HEK293 (cell line): ENCODE results near the gene ARHGEF39.

Experiments used
- CTCF ChIA-PET: fragments of 350-600 bp; formaldehyde crosslinking; extraction: SDS; loops from one replicate; lab custom pipeline; 2021; ENCODE audit warnings: antibody characterized with exemption; lab: Yijun Ruan, JAX
- POLR2A ChIA-PET: fragments of 300-600 bp; formaldehyde crosslinking; extraction: SDS; loops from one replicate; lab custom pipeline; 2020; ENCODE audit warnings: antibody characterized with exemption, inconsistent platforms; lab: Yijun Ruan, JAX
- H3K27ac ChIP-seq: fragments of 200-500 bp; sonication (Bioruptor generic); 2 replicates; pipeline ENCODE4 v1.5.1; 2014; ENCODE audit warnings: low read depth, low read length, control low read depth, inconsistent platforms; ENCODE audit errors: extremely low read depth
- H3K36me3 ChIP-seq, 2 experiments: fragments of 200-500 bp in 1 of 2; sonication (Bioruptor generic) in 1 of 2; 1 replicate in 1 of 2; 2 replicates in 1 of 2; pipeline ENCODE4 v1.5.1; 2014 to 2017; ENCODE audit warnings: inconsistent platforms in 2 of 2, low read length in 2 of 2; ENCODE audit not compliant: control insufficient read depth in 2 of 2, insufficient read depth in 1 of 2
- H3K4me1 ChIP-seq: fragments of 200-500 bp; sonication (Bioruptor generic); 2 replicates; pipeline ENCODE4 v1.5.1; 2014; ENCODE audit warnings: mild to moderate bottlenecking, low read length, inconsistent platforms; ENCODE audit not compliant: control insufficient read depth, insufficient read depth
- H3K4me3 ChIP-seq: 2 replicates; pipeline ENCODE4 v1.5.1; 2011; ENCODE audit warnings: low read depth, mild to moderate bottlenecking, control low read depth, low read length, moderate library complexity
- H3K9me3 ChIP-seq: fragments of 200-500 bp; sonication (Bioruptor generic); 2 replicates; pipeline ENCODE4 v1.5.1; 2014; ENCODE audit warnings: low read depth, low read length, inconsistent platforms; ENCODE audit not compliant: control insufficient read depth, insufficient read depth
- BCL11A ChIP-seq: fragments of 450-650 bp; formaldehyde crosslinking; IDR thresholded peaks from 2 replicates; pipeline ENCODE4 v1.5.1; 2016; ENCODE audit warnings: low read depth, missing biosample characterization, missing genetic modification characterization
- HOXA7 ChIP-seq: sonication (generic); formaldehyde crosslinking; IDR thresholded peaks from 2 replicates; pipeline ENCODE4 v1.8.1; 2022; ENCODE audit warnings: missing genetic modification reagents, borderline replicate concordance
- HOXC10 ChIP-seq: sonication (generic); formaldehyde crosslinking; IDR thresholded peaks from 2 replicates; pipeline ENCODE4 v1.8.1; 2023; ENCODE audit warnings: mild to moderate bottlenecking, missing genetic modification reagents
- IKZF3 ChIP-seq: fragments of 450-650 bp; IDR thresholded peaks from 2 replicates; pipeline ENCODE4 v1.5.0; 2018; ENCODE audit warnings: missing biosample characterization, mild to moderate bottlenecking, missing genetic modification characterization, moderate library complexity
- MZF1 ChIP-seq: fragments of 450-650 bp; formaldehyde crosslinking; IDR thresholded peaks from 2 replicates; pipeline ENCODE4 v1.5.1; 2017; ENCODE audit warnings: missing biosample characterization, missing genetic modification characterization, borderline replicate concordance
- SCRT1 ChIP-seq: fragments of 450-650 bp; formaldehyde crosslinking; IDR thresholded peaks from 2 replicates; pipeline ENCODE4 v1.5.1; 2016; ENCODE audit warnings: missing biosample characterization, missing genetic modification characterization, borderline replicate concordance
- WT1 ChIP-seq: fragments of 450-650 bp; formaldehyde crosslinking; IDR thresholded peaks from 2 replicates; pipeline ENCODE4 v1.5.1; 2016; ENCODE audit warnings: missing biosample characterization, missing genetic modification characterization
- ZFHX2 ChIP-seq: fragments of 450-650 bp; formaldehyde crosslinking; conservative IDR thresholded peaks from 2 replicates; pipeline ENCODE4 v1.5.1; 2016; ENCODE audit warnings: missing biosample characterization, missing genetic modification characterization
- ZNF10 ChIP-seq: fragments of 450-650 bp; formaldehyde crosslinking; IDR thresholded peaks from 2 replicates; pipeline ENCODE4 v1.5.1; 2017; ENCODE audit warnings: missing biosample characterization, missing genetic modification characterization
- ZNF2 ChIP-seq: fragments of 450-650 bp; formaldehyde crosslinking; IDR thresholded peaks from 2 replicates; pipeline ENCODE4 v1.5.1; 2016; ENCODE audit warnings: missing biosample characterization, missing genetic modification characterization
- ZNF202 ChIP-seq: fragments of 450-650 bp; formaldehyde crosslinking; IDR thresholded peaks from 2 replicates; pipeline ENCODE4 v1.5.1; 2016; ENCODE audit warnings: missing biosample characterization, missing genetic modification characterization, borderline replicate concordance
- ZNF221 ChIP-seq: fragments of 450-650 bp; formaldehyde crosslinking; IDR thresholded peaks from 2 replicates; pipeline ENCODE4 v1.5.1; 2017; ENCODE audit warnings: missing biosample characterization, missing genetic modification characterization, borderline replicate concordance
- ZNF24 ChIP-seq: fragments of 450-650 bp; formaldehyde crosslinking; IDR thresholded peaks from 2 replicates; pipeline ENCODE4 v1.5.1; 2016; ENCODE audit warnings: missing biosample characterization, missing genetic modification characterization
- ZNF366 ChIP-seq: fragments of 450-650 bp; formaldehyde crosslinking; conservative IDR thresholded peaks from 2 replicates; pipeline ENCODE4 v1.5.1; 2016; ENCODE audit warnings: missing biosample characterization, missing genetic modification characterization
- ZNF37A ChIP-seq: fragments of 450-650 bp; IDR thresholded peaks from 2 replicates; pipeline ENCODE4 v1.5.1; 2018; ENCODE audit warnings: missing biosample characterization, missing genetic modification characterization
- ZNF510 ChIP-seq: fragments of 450-650 bp; formaldehyde crosslinking; IDR thresholded peaks from 2 replicates; pipeline ENCODE4 v1.5.1; 2018; ENCODE audit warnings: mild to moderate bottlenecking, missing genetic modification characterization, missing biosample characterization; ENCODE audit not compliant: insufficient replicate concordance
- ZNF596 ChIP-seq: fragments of 450-650 bp; IDR thresholded peaks from 2 replicates; pipeline ENCODE4 v1.5.0; 2018; ENCODE audit warnings: missing biosample characterization, mild to moderate bottlenecking, missing genetic modification characterization, moderate library complexity
- ZNF600 ChIP-seq: fragments of 450-650 bp; formaldehyde crosslinking; IDR thresholded peaks from 2 replicates; pipeline ENCODE4 v1.5.1; 2016; ENCODE audit warnings: missing biosample characterization, missing genetic modification characterization
- ZNF677 ChIP-seq: fragments of 450-650 bp; IDR thresholded peaks from 2 replicates; pipeline ENCODE4 v1.5.0; 2018; ENCODE audit warnings: missing biosample characterization, mild to moderate bottlenecking, missing genetic modification characterization, moderate library complexity
- ZNF785 ChIP-seq: fragments of 450-650 bp; formaldehyde crosslinking; IDR thresholded peaks from 2 replicates; pipeline ENCODE4 v1.5.1; 2016; ENCODE audit warnings: missing biosample characterization, missing genetic modification characterization
- TF ChIP-seq, protein P1 (sequence below): fragments of 450-650 bp; formaldehyde crosslinking; IDR thresholded peaks from 2 replicates; pipeline ENCODE4 v1.5.1; 2016; ENCODE audit warnings: missing biosample characterization, missing genetic modification characterization
- TF ChIP-seq, protein P2 (sequence below): fragments of 450-650 bp; formaldehyde crosslinking; IDR thresholded peaks from 2 replicates; pipeline ENCODE4 v1.5.1; 2016; ENCODE audit warnings: missing biosample characterization, missing genetic modification characterization
- TF ChIP-seq, protein P3 (sequence below): fragments of 450-650 bp; formaldehyde crosslinking; conservative IDR thresholded peaks from 2 replicates; pipeline ENCODE4 v1.5.1; 2016; ENCODE audit warnings: low read depth, missing biosample characterization, missing genetic modification characterization

ARHGEF39 gene

DNA sequence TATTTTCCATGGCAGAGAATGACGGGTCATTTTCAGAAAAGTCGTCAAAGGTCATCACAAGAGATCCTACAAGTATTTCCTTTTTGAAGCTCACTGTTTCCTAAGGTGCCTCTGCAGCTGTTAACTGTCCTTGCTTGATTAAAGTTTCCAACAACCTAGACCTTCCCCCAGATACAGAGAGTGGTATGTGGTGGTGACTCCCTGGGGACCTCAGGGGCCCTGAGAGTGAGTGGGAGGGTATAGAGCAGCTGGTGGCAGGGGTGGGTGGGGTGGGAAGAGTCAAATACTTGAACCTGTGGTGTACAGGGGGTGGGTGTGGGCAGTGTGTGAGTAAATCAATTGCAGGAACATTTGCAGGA, 45.2 kb downstream of the ARHGEF39 start:
- no peaks in the 10 kb centered on the region for H3K36me3 ChIP-seq
- CTCF ChIA-PET = interaction anchor here (1.1 to 2.7 kb wide), 3 partner anchors 9 to 27 kb away, joined by 3 to 18 read pairs (median 14); no protein-coding TSS in a partner anchor
- TF ChIP-seq ZFHX2 (tag by site-specific recombination) = peak; percentile 44
- TF ChIP-seq, protein P1, sequence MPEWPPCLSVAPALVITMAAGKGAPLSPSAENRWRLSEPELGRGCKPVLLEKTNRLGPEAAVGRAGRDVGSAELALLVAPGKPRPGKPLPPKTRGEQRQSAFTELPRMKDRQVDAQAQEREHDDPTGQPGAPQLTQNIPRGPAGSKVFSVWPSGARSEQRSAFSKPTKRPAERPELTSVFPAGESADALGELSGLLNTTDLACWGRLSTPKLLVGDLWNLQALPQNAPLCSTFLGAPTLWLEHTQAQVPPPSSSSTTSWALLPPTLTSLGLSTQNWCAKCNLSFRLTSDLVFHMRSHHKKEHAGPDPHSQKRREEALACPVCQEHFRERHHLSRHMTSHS (tag by site-specific recombination) = no peak
- TF ChIP-seq, all 188 proteins: peak for 1
- H3K9me3 ChIP-seq = no peaks in the 10 kb centered on the region
- POLR2A ChIA-PET = interaction anchor here (0.8 kb wide), 1 partner anchor 41 kb away, joined by 3 read pairs; no protein-coding TSS in a partner anchor
- no peak overlapping the region for H3K4me3 ChIP-seq
- H3K27ac ChIP-seq = no peak overlapping the region
- H3K4me1 ChIP-seq = no peaks in the 10 kb centered on the region

DNA sequence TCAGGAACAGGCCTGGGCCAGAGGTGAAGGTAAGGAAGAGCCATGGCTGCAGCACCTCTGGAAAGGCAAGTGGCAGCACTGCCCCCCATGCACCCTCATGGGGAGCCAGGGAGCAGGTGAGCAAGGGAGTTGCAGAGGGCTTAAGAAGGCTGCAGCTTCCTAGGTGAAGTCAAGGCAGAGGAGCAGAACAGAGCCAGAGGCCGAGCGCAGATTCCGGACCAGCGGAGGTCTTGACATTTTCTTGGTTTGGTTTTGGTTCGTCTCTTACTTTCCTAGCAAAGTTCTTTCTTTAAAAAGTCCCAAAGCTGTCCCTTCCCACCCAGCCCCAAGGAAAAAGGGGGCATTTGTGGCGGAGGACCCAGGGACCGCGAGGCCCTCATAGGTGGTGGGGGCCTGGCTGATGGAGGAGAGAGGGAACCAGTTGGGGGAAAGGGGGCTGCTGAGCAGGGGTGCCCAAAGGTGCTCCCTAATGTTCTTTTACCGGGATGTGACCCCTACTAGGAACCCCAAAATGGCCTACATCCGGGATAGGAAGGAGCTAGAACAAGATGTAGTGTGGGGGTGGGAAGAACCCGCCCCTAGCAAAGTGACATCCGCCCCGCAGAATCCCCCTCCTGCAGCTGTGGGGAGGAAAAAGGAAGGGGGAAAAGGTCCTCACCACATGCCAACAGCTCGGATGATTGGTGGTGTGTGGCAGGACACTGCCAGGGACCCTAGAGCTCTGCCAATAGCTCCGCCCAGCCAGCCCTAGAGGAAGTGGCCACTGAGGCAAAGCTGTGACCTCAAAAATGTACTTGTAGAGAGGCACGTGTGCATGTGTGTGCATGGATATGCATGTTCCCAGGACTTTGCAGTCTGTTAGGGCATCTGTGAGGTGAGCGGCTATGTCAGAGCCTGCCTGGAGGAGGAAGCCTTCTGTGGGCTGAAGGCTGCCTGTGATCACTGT, 45.9 kb downstream of the ARHGEF39 start:
- no peaks in the 10 kb centered on the region for H3K36me3 ChIP-seq
- H3K9me3 ChIP-seq = no peaks in the 10 kb centered on the region
- TF ChIP-seq HOXC10 (CRISPR knock-in tag) (no peak), ZNF37A (tag by site-specific recombination) (no peak), MZF1 (no peak), ZNF600 (tag by site-specific recombination) (no peak), ZNF24 (tag by site-specific recombination) (no peak)
- CTCF ChIA-PET = interaction anchor here (1.1 to 2.7 kb wide), 3 partner anchors 8 to 28 kb away, joined by 3 to 18 read pairs (median 14); no protein-coding TSS in a partner anchor
- H3K4me3 ChIP-seq = no peak overlapping the region
- no peak overlapping the region for H3K27ac ChIP-seq
- POLR2A ChIA-PET = interaction anchor here (0.8 kb wide), 1 partner anchor 41 kb away, joined by 3 read pairs; no protein-coding TSS in a partner anchor
- H3K4me1 ChIP-seq = no peaks in the 10 kb centered on the region

DNA sequence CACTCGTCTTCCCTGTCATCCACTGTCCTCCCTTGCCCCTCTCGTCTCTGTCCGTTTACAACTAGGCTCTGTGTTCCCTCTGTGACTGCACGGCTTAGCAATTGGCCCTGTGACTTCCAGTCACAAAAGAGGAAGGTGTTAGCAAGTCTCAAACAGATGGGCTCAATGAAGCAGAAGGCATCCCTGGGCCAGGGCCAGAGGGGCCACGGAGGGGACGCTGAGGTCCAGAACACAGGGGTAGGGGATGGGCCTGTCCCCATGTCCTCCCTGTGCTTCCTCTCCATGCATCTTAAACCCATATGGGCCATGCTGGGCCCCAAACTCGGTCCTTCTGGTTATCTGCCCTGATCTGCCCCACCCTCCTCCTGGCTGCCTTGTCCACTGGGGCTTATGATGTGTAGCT, 46.7 kb downstream of the ARHGEF39 start, which contains the start of gene CD72:
Gene CD72, minus strand, starts transcription at position 89 of the 403 bp plus-strand sequence. CDS start 110 bp downstream, outside the sequence.
- TF ChIP-seq ZNF596 = no peak
- no peak for TF ChIP-seq ZNF785 (tag by site-specific recombination)
- no peak for TF ChIP-seq ZNF10 (tag by site-specific recombination)
- no peak for TF ChIP-seq BCL11A
- no peak for TF ChIP-seq ZNF510
- TF ChIP-seq, protein P2, sequence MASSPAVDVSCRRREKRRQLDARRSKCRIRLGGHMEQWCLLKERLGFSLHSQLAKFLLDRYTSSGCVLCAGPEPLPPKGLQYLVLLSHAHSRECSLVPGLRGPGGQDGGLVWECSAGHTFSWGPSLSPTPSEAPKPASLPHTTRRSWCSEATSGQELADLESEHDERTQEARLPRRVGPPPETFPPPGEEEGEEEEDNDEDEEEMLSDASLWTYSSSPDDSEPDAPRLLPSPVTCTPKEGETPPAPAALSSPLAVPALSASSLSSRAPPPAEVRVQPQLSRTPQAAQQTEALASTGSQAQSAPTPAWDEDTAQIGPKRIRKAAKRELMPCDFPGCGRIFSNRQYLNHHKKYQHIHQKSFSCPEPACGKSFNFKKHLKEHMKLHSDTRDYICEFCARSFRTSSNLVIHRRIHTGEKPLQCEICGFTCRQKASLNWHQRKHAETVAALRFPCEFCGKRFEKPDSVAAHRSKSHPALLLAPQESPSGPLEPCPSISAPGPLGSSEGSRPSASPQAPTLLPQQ (tag by site-specific recombination) = no peak
- no peak for TF ChIP-seq ZNF221 (tag by site-specific recombination)
- no peak for TF ChIP-seq ZNF202 (tag by site-specific recombination)
- TF ChIP-seq ZNF677 (tag by site-specific recombination) = no peak
- no peak for TF ChIP-seq ZNF366
- TF ChIP-seq, protein P3, sequence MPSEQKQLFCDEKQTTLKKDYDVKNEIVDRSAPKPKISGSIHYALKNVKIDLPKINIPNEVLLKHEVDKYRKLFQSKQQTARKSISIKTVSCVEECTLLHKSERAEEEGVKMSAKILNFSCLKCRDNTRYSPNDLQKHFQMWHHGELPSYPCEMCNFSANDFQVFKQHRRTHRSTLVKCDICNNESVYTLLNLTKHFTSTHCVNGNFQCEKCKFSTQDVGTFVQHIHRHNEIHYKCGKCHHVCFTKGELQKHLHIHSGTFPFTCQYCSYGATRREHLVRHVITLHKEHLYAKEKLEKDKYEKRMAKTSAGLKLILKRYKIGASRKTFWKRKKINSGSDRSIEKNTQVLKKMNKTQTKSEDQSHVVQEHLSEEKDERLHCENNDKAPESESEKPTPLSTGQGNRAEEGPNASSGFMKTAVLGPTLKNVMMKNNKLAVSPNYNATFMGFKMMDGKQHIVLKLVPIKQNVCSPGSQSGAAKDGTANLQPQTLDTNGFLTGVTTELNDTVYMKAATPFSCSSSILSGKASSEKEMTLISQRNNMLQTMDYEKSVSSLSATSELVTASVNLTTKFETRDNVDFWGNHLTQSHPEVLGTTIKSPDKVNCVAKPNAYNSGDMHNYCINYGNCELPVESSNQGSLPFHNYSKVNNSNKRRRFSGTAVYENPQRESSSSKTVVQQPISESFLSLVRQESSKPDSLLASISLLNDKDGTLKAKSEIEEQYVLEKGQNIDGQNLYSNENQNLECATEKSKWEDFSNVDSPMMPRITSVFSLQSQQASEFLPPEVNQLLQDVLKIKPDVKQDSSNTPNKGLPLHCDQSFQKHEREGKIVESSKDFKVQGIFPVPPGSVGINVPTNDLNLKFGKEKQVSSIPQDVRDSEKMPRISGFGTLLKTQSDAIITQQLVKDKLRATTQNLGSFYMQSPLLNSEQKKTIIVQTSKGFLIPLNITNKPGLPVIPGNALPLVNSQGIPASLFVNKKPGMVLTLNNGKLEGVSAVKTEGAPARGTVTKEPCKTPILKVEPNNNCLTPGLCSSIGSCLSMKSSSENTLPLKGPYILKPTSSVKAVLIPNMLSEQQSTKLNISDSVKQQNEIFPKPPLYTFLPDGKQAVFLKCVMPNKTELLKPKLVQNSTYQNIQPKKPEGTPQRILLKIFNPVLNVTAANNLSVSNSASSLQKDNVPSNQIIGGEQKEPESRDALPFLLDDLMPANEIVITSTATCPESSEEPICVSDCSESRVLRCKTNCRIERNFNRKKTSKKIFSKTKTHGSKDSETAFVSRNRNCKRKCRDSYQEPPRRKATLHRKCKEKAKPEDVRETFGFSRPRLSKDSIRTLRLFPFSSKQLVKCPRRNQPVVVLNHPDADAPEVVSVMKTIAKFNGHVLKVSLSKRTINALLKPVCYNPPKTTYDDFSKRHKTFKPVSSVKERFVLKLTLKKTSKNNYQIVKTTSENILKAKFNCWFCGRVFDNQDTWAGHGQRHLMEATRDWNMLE (tag by site-specific recombination) = no peak
- TF ChIP-seq ZNF2 = no peak
- no peak for TF ChIP-seq WT1
- no peak for TF ChIP-seq IKZF3 (tag by site-specific recombination)
- TF ChIP-seq SCRT1 (tag by site-specific recombination) = no peak
- no peak for TF ChIP-seq HOXA7
- Histone ChIP-seq H3K4me1 (no peaks in the 10 kb centered on the region), H3K4me3 (no peak within 1 kb of the TSS), H3K9me3 (no peaks in the 10 kb centered on the region), H3K27ac (no peak within 1 kb of the TSS), H3K36me3 (no peaks in the 10 kb centered on the region)
- POLR2A ChIA-PET = no interaction called here
- CTCF ChIA-PET = no interaction called here
